HG02763 (cell line): ENCODE results near the gene SPTLC2.

Experiments
- ATAC-seq: cut with Tn5 transposase; IDR thresholded peaks from one replicate; pipeline ENCODE4 v1.9.1; 2021; ENCODE audit warnings: mild to moderate bottlenecking, moderate library complexity; ENCODE audit not compliant: unreplicated experiment

The SPTLC2 gene

GRCh38 chr14:77508876-77509275, 107.6 kb downstream of the SPTLC2 start:
- ATAC-seq = no peak

DNA sequence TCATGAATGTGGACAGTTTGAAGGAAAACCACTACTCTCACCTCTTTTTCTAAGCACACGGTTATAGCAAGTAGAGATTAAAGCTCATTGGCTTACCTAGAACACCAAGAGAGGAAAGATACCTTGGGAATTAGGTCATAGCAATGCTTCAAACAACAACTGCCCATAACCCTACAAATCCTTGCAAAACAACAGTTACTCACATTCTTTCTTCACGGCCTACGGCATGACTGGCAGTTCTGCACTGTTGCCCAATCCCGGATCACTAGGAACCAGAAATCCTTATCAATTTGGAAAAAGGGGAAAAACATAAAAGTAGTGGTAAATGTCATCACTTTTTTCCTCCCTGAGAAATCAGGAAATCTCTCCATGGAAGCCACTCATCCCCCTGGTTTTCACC, 108.2 kb downstream of the SPTLC2 start:
- ATAC-seq = no peak

GRCh38 chr14:77507762-77508161, 108.7 kb downstream of the SPTLC2 start:
- ATAC-seq = no peak

DNA sequence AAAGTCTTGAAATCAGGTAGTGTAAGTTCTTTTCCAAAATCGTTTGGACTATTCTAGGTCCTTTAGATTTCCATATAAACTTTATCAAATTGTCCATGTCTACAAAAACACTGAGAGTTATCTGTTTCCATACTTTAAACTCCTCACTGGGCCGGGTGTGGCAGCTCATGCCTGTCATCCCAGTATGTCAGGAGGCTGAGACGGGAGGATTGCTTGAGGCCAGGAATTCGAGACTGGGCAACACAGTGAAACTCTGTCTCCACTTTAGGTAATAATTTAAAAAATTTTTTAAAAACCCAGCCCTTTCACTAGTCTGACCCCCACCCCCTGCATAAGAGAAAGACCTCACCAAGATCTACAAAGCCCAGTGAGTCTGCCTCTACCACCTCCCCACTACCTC, 111.4 kb downstream of the SPTLC2 start:
- ATAC-seq = no peak

GRCh38 chr14:77503138-77503537, 113.3 kb downstream of the SPTLC2 start:
- no peak for ATAC-seq

DNA sequence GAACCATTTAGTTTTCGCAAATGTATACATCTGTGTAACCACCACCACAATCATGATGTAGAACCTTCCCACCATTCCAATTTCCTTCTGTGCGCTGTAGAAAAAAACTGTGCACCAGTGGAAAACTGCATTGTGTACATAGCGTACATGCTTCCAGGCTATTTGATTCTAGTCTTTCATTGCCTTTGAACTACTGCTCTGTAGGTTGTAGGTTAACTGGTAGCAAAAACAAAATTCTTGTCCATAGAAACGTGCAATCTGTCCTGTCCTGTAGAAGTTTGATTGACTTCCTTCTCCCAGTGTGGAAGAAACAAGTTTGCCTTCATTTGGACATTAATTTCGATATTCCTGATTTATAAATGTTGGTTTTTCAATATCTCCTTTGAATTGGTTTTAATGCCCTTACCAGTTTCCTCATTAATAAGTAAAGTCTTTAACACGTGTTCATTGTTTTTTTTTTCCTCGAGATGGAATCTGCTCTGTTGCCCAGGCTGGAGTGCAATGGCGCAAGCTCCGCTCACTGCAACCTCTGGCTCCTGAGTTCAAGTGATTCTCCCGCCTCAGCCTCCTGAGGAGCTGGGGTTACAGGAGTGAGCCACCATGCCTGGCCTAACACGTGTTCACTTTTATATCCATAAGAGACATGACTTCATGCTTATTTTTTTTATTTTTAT, 114.2 kb downstream of the SPTLC2 start:
- ATAC-seq = no peak

GRCh38 chr14:77498984-77499527, 117.4 kb downstream of the SPTLC2 start:
- ATAC-seq = peak; percentile 34

- peak; percentile 49 for ATAC-seq
These were observed 118.1 kb downstream of the SPTLC2 start, which contains the start of gene ISM2 for GRCh38 chr14:77498120-77498979. Gene ISM2, minus strand, starts transcription at chr14:77498816. Its CDS starts 23 bp downstream, at chr14:77498793.

DNA sequence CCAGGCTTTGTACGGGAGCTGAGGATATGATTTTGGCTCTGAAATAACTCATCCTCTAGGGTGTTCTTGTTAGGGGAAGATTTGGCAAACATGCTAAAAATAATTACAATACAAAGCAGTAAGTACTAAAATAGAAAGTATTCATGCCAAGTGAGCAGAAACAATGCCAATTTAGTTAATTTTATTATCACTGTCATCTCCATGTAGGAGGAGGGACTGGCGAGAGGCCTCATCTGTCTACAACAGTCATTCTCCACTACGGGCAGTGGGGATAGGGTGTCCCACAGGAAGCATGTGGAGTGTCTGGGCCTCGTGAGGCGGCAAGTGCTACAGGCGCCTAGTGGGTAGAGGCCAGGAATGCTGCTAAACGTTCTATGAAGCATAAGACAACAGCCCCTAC, 121.1 kb downstream of the SPTLC2 start:
- no peak for ATAC-seq

- no peak for ATAC-seq
These were observed 125.4 kb downstream of the SPTLC2 start for GRCh38 chr14:77491056-77491455.

DNA sequence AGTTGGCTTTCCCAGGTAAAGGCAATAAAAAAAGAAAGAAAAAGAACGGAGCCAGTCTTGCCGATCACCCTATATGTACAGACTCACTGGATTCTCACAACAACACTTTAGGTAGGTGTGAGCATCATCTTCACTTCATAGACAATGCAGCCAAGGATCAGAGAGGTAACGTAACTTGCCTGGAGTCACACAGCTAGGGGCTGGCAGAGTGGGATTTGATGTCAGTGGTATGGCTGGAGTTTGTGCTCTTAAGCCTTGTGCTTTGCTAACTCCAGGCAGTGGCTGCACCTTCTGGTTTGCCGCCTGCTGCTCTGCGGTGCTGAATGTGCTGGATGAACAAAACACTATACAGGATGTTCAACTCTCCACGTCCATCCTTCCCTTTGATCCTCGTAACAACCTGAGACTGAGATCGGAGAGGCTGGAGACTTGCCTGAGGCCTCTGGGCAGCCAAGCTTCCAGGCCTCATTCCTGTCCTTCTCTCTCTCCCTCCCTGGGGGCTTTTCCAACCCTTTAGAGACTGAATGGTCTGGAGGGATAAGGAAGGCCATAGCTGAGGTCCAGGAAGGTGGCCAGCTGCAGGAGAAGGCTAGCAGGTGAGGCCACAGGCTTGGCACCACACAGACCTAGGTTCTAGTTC, 126.0 kb downstream of the SPTLC2 start:
- ATAC-seq = no peak

DNA sequence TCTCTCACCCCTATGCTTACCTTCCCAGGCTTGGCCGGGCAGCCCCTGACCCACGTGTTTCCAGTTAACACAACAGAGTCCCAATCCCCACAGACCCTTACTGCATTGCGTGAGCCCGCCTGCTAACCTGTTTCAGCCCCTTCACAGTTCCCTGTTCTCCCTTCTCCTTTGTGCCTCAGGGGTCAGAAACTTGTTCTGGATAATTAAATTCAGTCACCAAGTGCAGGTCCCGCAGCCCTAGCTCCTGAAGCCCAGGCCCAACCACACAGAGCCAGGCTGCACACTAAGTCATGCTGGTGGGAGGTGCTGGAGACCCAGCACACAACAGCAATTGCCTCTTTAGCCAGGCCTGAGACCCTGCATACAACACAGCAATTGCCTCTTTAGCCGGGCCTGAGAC, 127.4 kb downstream of the SPTLC2 start:
- no peak for ATAC-seq

DNA sequence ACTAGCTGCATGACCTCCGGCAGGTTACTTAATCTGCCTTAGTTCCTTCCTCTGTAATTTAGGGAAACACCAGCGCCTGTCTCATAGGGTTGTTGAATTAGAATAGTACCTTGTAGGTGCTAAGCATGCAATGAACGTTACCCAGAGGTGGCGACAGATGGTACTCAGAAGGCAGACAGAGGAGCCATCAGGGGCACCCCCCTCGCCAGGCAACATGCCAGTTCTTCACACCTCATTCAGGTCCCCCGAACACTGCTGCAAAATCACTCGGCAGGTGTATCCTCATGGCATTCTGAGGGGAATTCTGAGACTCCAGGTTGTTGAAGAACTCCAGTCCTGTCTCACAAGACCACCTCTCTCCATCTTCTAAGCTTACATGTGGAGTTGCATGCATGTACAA, 127.9 kb downstream of the SPTLC2 start:
- ATAC-seq = no peak

DNA sequence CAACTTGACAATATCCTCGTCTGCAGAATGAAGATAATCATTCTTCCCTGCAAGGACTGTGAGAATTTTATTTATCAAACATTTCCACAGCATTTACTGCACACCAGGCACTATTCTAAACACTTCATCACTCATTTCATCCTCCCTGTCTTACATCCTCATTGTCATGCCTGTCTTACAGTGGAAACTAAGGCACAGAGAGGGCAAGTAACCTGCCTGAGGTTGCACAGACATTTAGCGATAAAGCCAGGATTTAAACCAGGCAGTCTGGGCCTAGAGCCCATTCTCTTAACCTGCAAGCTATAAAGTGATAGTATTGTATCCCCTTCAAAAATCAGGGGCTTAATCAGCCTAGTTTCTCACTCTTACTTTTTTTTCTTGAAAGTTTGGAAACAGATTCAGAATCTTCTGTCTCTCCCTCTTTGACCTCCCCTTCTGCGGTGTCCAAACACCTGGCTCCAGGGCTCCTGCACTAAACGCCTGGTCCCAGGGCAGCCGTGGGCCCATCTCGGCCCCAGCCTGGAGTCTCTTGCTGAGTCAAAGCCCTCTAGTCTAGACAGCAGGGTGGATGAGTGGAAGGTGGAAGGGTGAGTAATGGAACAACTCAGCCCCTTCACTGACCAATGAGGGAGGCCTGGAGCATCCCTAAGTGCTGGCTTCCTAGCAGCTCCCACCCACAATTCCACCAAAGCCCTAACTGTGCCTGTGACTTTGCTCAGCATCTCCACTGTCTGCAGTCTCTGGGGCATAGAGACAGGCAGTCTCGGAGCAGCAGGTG, 130.3 kb downstream of the SPTLC2 start:
- no peak for ATAC-seq

- ATAC-seq = no peak
These were observed 131.2 kb downstream of the SPTLC2 start for GRCh38 chr14:77485256-77485655.

DNA sequence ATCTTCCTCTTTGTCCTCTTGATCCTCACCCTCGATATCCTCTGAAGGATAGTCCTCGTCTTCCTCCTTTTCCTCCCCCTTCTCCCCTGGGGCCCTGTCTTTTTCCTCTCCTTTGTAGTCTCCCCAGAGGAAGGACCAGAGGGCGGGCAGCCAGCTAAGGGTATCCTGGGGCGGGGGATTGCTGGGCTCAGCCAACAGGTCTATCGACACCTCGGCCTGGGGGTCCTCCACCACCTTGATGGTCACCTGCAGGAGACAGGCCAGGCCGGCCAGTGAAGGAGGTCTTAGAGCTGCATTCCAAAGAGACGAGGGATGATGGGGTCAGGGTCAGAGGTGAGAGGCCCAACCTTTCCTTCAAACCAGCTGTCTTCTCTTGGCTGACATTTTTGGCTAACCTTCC, 134.0 kb downstream of the SPTLC2 start:
- ATAC-seq = no peak

- peak; percentile 82 for ATAC-seq
These were observed 137.6 kb downstream of the SPTLC2 start for GRCh38 chr14:77478796-77479195.

GRCh38 chr14:77478029-77478428, 138.4 kb downstream of the SPTLC2 start:
- ATAC-seq = no peak

GRCh38 chr14:77475432-77476115, 140.9 kb downstream of the SPTLC2 start:
- no peak for ATAC-seq
